Epithelial cell of esophagus (primary cell): ENCODE data around the gene ARMH4.
A peak's percentile ranks its signal among the peaks of the same experiment; 100 is the strongest.

ENCODE experiments used
- DNase-seq: peaks from one replicate; pipeline ENCODE4 v3.0.0; 2010; ENCODE audit warnings: low read depth
- H3K4me3 ChIP-seq: 2 replicates; pipeline ENCODE4 v1.5.1; 2011; ENCODE audit warnings: mild to moderate bottlenecking, low read length, control low read depth
- CTCF ChIP-seq: IDR thresholded peaks from 2 replicates; pipeline ENCODE4 v1.5.1; 2011; ENCODE audit warnings: low read depth, mild to moderate bottlenecking, low read length, control low read depth, inconsistent platforms; ENCODE audit not compliant: insufficient read depth; ENCODE audit errors: missing control alignments

ARMH4 gene

DNA sequence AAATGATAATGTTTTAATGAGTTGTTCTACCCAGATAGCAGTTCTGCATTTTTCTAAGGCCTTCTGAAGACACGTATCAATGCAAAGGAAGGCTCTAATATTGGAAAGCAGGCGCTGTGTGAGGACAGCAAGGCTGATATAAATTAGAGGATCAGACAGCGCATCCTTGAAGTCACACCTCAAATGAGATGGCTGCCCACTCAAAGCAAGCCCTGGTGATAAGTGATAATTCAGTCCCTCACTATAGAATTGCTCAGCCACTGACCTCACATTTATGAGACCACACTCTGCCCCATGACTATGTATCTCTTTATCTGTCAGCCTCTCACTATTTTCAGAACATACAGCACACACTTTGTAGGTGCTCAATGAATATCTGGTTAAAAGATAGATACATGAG is 62.4 kb downstream of the ARMH4 start:
- TF ChIP-seq CTCF: no peak

DNA sequence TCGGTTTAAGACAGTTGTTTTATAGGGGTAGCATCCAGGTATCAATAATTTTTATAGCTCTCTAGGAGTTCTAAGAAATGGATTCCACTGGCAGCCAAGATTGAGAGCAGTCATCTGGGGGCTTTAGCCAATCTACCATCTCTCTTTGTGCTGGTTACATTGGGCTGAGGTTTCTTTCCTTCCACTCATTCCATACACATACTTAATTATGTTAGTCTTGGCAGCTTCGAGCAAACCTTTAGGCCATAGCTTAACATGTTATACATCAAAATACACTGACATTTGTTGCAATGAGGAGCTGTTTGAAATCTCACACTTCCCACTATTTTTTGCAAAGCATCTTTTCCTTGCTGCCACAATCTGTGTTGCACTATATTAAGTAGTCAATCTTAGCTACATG is 63.1 kb downstream of the ARMH4 start:
- no peak overlapping the region for H3K4me3 ChIP-seq
- no peak for TF ChIP-seq CTCF
- DNase-seq: no peak

More for the DNA sequence above, 62.4 kb downstream of the ARMH4 start:
- no peak for DNase-seq
- H3K4me3 ChIP-seq: no peak overlapping the region

DNA sequence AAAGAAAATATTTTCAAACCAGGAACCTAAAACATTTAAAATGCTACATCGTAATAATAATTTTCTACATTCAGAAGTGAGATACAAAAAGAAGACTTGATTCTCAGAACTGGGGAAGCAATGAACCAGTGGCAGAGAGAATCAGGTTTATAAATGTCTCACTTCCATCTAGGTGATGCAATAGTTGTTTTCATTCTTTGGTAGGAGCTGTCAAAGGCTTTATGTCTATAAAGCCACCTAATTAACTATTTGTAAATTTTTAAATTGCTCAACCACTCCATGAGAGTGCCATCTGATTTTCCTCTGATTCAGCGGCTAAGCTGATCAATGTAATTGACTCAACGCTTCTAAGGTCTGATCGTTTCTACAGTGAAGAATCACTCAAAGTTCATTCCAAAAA is 66.1 kb downstream of the ARMH4 start:
- no peak for TF ChIP-seq CTCF
- no peak overlapping the region for H3K4me3 ChIP-seq
- DNase-seq: no peak

DNA sequence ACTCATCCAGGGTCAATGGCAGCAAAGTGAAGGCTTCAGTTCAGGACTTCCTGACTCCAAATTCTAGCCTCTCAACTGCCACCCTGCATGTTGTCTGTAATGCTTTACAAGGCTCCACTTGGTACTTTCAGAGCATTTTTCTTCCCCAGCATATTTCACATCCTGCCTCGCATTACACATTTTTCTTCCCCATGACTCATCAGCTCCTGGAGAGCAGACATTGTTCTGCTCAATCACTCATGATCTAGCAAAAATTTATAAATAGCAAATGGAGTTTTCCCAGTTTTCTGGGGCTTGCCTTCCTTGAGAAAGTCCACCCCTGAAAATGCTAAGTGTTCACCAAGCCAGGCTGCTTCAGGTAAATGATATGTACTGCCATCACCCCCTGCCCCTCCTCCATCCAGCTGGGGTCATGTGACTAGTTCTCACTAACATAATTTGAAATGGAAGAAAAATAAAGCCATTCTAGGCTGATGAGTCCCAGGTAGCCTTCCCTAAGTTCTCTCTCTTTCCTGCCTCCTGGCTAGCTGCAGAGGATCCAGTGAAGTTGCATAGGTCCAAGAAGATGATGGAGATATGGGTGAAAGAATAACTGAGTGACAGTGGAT is 69.4 kb downstream of the ARMH4 start:
- no peak overlapping the region for H3K4me3 ChIP-seq
- peak; percentile 80 for DNase-seq
- TF ChIP-seq CTCF: no peak

GRCh38 chr14:58082011-58082410 is 70.0 kb downstream of the ARMH4 start:
- H3K4me3 ChIP-seq: no peak overlapping the region
- peak; percentile 28 for DNase-seq
- no peak for TF ChIP-seq CTCF

DNA sequence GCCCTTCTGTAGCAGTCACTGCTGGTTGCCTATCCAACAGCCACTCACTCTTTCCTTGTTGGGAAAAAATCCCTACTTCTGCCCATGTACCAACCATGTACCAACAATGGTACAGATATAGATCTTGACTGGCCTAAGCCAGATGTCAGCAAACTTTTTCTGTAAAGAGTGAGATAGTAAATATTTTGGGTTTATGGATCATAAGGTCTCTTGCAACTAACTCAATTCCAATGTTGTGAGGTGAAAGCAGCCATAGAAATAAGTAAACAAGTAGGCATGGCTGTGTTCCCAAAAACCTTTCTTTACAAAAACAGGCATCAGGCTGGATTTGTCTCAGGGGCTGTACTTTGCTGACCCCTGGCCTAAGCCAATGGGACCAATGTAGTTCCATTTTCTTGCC is 73.5 kb downstream of the ARMH4 start:
- no peak overlapping the region for H3K4me3 ChIP-seq
- TF ChIP-seq CTCF: no peak
- DNase-seq: no peak

DNA sequence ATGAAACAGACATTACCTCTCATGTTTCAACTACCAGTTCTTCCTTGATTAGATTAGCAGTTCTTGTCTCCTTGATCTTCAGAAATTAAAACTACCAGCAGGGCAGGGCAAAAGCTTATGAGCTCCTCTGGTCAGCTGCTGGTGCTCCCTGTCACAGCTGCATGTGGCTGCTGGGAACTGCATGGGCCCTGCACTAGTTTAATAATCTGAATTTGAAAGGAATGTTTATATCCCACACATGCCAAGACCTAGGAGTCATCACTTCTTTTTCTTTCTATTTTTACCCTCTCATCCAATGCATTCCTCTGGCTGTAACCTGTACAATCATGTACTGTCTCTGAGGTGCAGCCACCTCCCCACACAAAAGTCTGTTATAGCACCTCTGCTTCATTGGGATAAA is 73.9 kb downstream of the ARMH4 start:
- DNase-seq: peak; percentile 79
- no peak overlapping the region for H3K4me3 ChIP-seq
- no peak for TF ChIP-seq CTCF
